NT2/D1 (cell line): ENCODE measurements around the gene CELSR1.

Experiments
- SUZ12 ChIP-seq: IDR thresholded peaks from 2 replicates; pipeline ENCODE4 v1.6.1; 2011; ENCODE audit not compliant: insufficient read length, insufficient read depth; ENCODE audit errors: extremely low read depth
- YY1 ChIP-seq: IDR thresholded peaks from 2 replicates; pipeline ENCODE4 v1.6.1; 2011; ENCODE audit not compliant: insufficient read length, insufficient read depth
- ZNF274 ChIP-seq: IDR thresholded peaks from 2 replicates; pipeline ENCODE4 v1.6.1; 2011; ENCODE audit warnings: mild to moderate bottlenecking, low read depth, low read length

GRCh38 chr22:46534177-46534776, 3.1 kb downstream of the CELSR1 start:
- TF ChIP-seq SUZ12 (no peak), YY1 (no peak), ZNF274 (no peak)
